Testis (tissue), 2 donors: ENCODE results near the gene FRS2.

ENCODE experiments used
- POLR2A ChIP-seq: fragments of 450-650 bp; IDR thresholded peaks from one replicate; pipeline ENCODE4 v1.6.1; 2017; ENCODE audit warnings: antibody characterized with exemption, mild to moderate bottlenecking, moderate library complexity
- TF ChIP-seq, protein P1 (sequence below), 3 experiments: fragments of 450-650 bp in 2 of 3; fragments of 200-600 bp in 1 of 3; sonication (generic) in 1 of 3; IDR thresholded peaks; one replicate each; pipeline ENCODE4 v1.5.1; 2016 to 2019; ENCODE audit warnings: antibody characterized with exemption in 3 of 3, mild to moderate bottlenecking in 2 of 3, moderate library complexity in 1 of 3

DNA sequence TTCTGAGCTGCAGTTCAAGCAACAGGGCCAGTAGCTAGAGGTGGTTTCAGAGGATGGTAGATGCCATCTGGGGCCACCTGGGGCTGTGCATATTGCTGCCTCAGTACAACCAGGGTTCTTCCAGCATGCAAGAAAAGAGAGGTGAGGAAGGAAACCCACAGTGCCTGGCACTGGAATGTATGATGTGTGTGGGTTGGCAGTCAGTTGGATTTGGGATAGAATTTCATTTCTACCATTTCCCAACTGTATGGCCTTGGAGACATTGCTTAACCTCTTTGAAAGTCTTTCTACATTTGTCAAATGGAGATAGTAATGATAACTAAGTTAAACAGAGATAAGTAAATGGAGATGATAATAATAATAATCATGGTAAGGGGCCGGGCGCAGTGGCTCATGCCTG, 150.7 kb downstream of the FRS2 start:
- TF ChIP-seq, protein P1, sequence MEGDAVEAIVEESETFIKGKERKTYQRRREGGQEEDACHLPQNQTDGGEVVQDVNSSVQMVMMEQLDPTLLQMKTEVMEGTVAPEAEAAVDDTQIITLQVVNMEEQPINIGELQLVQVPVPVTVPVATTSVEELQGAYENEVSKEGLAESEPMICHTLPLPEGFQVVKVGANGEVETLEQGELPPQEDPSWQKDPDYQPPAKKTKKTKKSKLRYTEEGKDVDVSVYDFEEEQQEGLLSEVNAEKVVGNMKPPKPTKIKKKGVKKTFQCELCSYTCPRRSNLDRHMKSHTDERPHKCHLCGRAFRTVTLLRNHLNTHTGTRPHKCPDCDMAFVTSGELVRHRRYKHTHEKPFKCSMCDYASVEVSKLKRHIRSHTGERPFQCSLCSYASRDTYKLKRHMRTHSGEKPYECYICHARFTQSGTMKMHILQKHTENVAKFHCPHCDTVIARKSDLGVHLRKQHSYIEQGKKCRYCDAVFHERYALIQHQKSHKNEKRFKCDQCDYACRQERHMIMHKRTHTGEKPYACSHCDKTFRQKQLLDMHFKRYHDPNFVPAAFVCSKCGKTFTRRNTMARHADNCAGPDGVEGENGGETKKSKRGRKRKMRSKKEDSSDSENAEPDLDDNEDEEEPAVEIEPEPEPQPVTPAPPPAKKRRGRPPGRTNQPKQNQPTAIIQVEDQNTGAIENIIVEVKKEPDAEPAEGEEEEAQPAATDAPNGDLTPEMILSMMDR (IDR thresholded peaks at IDR 0.05): no peak
- no peak for TF ChIP-seq POLR2A
